Nephron progenitor cell (in vitro differentiated cells): ENCODE measurements around the gene PLAA.

Experiments used
- DNase-seq: peaks from one replicate; pipeline ENCODE4 v3.0.0; 2021
- H3K27ac Mint-ChIP-seq: 2 replicates; pipeline ENCODE4 v1.8.0; 2021; ENCODE audit warnings: mild to moderate bottlenecking, moderate library complexity, mixed read lengths
- H3K27me3 Mint-ChIP-seq: 2 replicates; pipeline ENCODE4 v1.8.0; 2021; ENCODE audit warnings: mild to moderate bottlenecking, low read depth, mixed read lengths; ENCODE audit not compliant: poor library complexity
- H3K36me3 Mint-ChIP-seq: 2 replicates; pipeline ENCODE4 v1.8.0; 2021; ENCODE audit warnings: low read depth, mixed read lengths
- H3K4me1 Mint-ChIP-seq: 2 replicates; pipeline ENCODE4 v1.8.0; 2021; ENCODE audit warnings: mixed read lengths
- H3K4me3 Mint-ChIP-seq: 2 replicates; pipeline ENCODE4 v1.8.0; 2021; ENCODE audit warnings: mild to moderate bottlenecking, moderate library complexity, mixed read lengths
- H3K9me3 Mint-ChIP-seq: 2 replicates; pipeline ENCODE4 v1.8.0; 2021; ENCODE audit warnings: mild to moderate bottlenecking, moderate library complexity, mixed read lengths
- TF ChIP-seq, protein P1 (sequence below): fragments of 200-600 bp; sonication (generic); IDR thresholded peaks from 2 replicates; pipeline ENCODE4 v1.5.0; 2021; ENCODE audit warnings: antibody characterized with exemption

The PLAA gene

DNA sequence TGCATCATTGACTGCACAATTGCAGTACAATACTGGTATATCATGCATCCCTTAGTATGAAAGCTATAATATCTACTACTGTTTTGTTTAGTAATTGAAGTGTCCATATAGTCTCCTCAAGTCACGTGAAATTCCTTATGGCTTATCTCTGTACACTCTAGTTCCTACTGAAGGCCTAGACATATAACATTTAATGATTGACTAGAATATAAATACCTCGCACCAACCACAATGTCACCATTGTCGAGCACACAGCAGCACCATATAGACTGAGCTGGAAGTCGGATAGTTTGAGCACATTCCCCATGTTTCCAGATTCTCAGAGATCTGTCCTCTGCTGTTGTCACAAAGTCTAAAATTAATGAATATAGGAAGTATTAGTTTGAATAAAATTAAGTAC, 21.4 kb downstream of the PLAA start:
- H3K27me3 Mint-ChIP-seq: no peaks in the 10 kb centered on the region
- TF ChIP-seq, protein P1, sequence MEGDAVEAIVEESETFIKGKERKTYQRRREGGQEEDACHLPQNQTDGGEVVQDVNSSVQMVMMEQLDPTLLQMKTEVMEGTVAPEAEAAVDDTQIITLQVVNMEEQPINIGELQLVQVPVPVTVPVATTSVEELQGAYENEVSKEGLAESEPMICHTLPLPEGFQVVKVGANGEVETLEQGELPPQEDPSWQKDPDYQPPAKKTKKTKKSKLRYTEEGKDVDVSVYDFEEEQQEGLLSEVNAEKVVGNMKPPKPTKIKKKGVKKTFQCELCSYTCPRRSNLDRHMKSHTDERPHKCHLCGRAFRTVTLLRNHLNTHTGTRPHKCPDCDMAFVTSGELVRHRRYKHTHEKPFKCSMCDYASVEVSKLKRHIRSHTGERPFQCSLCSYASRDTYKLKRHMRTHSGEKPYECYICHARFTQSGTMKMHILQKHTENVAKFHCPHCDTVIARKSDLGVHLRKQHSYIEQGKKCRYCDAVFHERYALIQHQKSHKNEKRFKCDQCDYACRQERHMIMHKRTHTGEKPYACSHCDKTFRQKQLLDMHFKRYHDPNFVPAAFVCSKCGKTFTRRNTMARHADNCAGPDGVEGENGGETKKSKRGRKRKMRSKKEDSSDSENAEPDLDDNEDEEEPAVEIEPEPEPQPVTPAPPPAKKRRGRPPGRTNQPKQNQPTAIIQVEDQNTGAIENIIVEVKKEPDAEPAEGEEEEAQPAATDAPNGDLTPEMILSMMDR: no peak
- peaks cover 63% of the 10 kb centered on the region for H3K36me3 Mint-ChIP-seq
- H3K4me1 Mint-ChIP-seq: no peaks in the 10 kb centered on the region
- no peak overlapping the region for H3K27ac Mint-ChIP-seq
- H3K4me3 Mint-ChIP-seq: no peak overlapping the region
- H3K9me3 Mint-ChIP-seq: no peaks in the 10 kb centered on the region
- DNase-seq: no peak

DNA sequence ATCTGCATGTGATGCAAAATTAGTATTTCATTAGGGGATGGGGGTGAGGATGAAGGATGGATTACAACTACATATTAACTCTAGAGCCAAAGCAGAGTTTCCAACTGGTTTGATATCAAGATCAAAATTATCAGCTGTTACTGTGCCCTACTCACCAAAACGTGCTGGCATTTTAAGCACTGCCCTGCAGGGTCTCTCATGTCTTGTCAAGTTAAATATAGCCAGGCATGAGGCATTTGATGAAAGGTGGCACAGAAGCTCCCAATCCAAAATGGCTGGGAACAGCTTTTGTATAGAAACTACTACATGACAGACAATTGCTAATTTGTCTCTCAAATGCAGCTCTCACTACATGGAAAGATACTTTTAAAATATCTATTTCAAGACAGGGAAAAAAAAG, 27.3 kb downstream of the PLAA start:
- TF ChIP-seq, protein P1: no peak
- Mint-ChIP-seq H3K4me1 (no peaks in the 10 kb centered on the region), H3K4me3 (no peak overlapping the region), H3K27me3 (no peaks in the 10 kb centered on the region), H3K27ac (no peak overlapping the region), H3K9me3 (no peaks in the 10 kb centered on the region), H3K36me3 (peaks cover 72% of the 10 kb centered on the region)
- DNase-seq: no peak

DNA sequence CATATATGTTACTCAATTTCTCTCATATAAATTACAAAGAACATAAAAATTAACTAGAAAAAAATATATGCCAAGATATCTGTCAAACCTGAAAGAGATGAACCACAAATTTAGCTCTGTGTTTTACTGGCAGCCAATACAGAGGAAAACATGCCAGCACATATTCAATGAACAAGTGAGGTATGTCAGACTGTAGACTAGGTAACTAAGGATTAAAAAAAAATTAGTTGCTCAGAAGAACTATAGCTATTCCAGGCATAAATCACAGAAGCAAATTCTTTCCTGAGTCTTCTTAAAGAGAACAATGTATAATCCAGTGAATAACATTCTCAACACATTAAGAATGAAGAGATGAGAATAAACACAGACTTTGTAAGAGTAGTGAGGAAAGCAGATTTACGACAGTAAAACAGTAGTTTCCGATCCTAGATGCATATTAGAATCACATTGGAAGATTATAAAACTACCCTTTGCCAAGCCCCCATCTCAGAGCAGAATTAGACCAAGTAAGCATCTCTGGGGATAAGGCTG, 33.8 kb downstream of the PLAA start:
- Mint-ChIP-seq H3K4me1 (no peaks in the 10 kb centered on the region), H3K4me3 (no peak overlapping the region), H3K27me3 (no peaks in the 10 kb centered on the region), H3K9me3 (no peaks in the 10 kb centered on the region), H3K27ac (no peak overlapping the region), H3K36me3 (peaks cover 53% of the 10 kb centered on the region)
- DNase-seq: no peak
- TF ChIP-seq, protein P1: no peak

DNA sequence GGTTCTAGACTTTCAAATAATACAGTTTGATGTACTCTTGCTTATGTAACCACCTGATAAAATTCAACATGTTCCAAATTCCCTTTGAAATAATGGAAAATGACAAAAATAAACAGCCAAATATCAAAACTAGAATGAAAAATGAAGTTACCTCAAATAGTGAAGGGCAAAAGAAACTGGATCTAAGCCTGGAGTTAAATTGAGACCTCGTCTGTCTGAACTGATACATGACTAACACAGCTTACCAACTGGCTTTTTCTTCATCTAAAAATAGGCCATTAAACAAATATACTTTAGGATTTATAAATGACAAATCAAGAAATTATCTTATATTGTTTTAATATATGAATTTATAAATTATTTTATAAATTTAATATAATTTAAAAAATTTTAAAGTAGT, 42.4 kb downstream of the PLAA start:
- Mint-ChIP-seq H3K4me3 (no peak overlapping the region), H3K9me3 (no peaks in the 10 kb centered on the region), H3K4me1 (no peaks in the 10 kb centered on the region), H3K27me3 (peaks cover 4% of the 10 kb centered on the region), H3K36me3 (peaks cover 44% of the 10 kb centered on the region), H3K27ac (no peak overlapping the region)
- TF ChIP-seq, protein P1: no peak
- DNase-seq: no peak

- Mint-ChIP-seq H3K9me3 (no peaks in the 10 kb centered on the region), H3K4me1 (no peaks in the 10 kb centered on the region), H3K27ac (no peak overlapping the region), H3K4me3 (no peak overlapping the region), H3K27me3 (peaks cover 4% of the 10 kb centered on the region), H3K36me3 (peaks cover 38% of the 10 kb centered on the region)
- no peak for DNase-seq
- TF ChIP-seq, protein P1: no peak
Observed at GRCh38 chr9:26904070-26904469, 43.0 kb downstream of the PLAA start.

- Mint-ChIP-seq H3K27ac (peak overlapping the region; percentile 100), H3K27me3 (peaks cover 4% of the 10 kb centered on the region)
- DNase-seq: no peak
Observed at GRCh38 chr9:26893030-26893676, 53.9 kb downstream of the PLAA start.

More at GRCh38 chr9:26893030-26893676, 53.9 kb downstream of the PLAA start:
- TF ChIP-seq, protein P1: no peak
- Mint-ChIP-seq H3K36me3 (peaks cover 15% of the 10 kb centered on the region), H3K9me3 (peaks cover 13% of the 10 kb centered on the region), H3K4me1 (peaks cover 24% of the 10 kb centered on the region), H3K4me3 (peak overlapping the region; percentile 97)
